Cardiac muscle cell (in vitro differentiated cells and primary cell): Measurements from ENCODE around the gene TMEM163. TPM values are rescaled to one million over a fixed set of nuclear protein-coding genes. Genes with fewer than 3 reads are reported as not detected.

Experiments used
- DNase-seq, 2 donors: peaks; one replicate each; pipeline versions ENCODE4 v3.0.0 to v3.0.0-alpha.2; 2010 to 2017; ENCODE audit warnings: low read depth in 1 of 2, low spot score in 1 of 2
- H3K27ac ChIP-seq: fragments of 200-600 bp; sonication (generic); 2 replicates; pipeline ENCODE4 v1.5.1; 2016
- H3K27me3 ChIP-seq: fragments of 200-600 bp; sonication (generic); 2 replicates; pipeline ENCODE4 v1.6.0; 2016; ENCODE audit warnings: control low read depth
- H3K36me3 ChIP-seq: fragments of 200-600 bp; sonication (generic); 2 replicates; pipeline ENCODE4 v1.5.1; 2016; ENCODE audit warnings: control low read depth
- H3K4me1 ChIP-seq: fragments of 200-600 bp; sonication (generic); 2 replicates; pipeline ENCODE4 v1.8.1; 2017; ENCODE audit warnings: low read depth, mild to moderate bottlenecking, mixed run types
- H3K4me3 ChIP-seq: fragments of 200-600 bp; sonication (generic); 2 replicates; pipeline ENCODE4 v1.5.1; 2016; ENCODE audit warnings: mild to moderate bottlenecking
- H3K9me3 ChIP-seq: fragments of 200-600 bp; sonication (generic); 2 replicates; pipeline ENCODE4 v1.5.1; 2017; ENCODE audit warnings: low read depth, mild to moderate bottlenecking, control low read depth
- CTCF ChIP-seq: IDR thresholded peaks from 2 replicates; pipeline ENCODE4 v1.5.1; 2012; ENCODE audit warnings: low read depth, mild to moderate bottlenecking, low read length
- polyA plus RNA-seq: library from polyadenylated mRNA; unstranded; fragments of >200 nt; fragmentation: Nextera tagmentation; extraction: Ambion mirVana; gene quantifications from 2 replicates; pipeline ENCODE4 v1.2.1, GENCODE V29; 2016
- total RNA-seq: library from RNA; depleted of rRNA; stranded (reverse); fragments of >200 nt; gene quantifications from 2 replicates; pipeline ENCODE4 v1.2.3, GENCODE V29; 2016

Gene TMEM163
- 30.3 and 45.8 TPM in 2 replicates for total RNA-seq
- 58.1 and 75.9 TPM in 2 replicates for polyA plus RNA-seq

GRCh38 chr2:134718817-134719814 is at the start of gene TMEM163:
Gene TMEM163 (minus strand): TSS chr2:134719000.
- no peak within 1 kb of the TSS for H3K27ac ChIP-seq
- H3K4me3 ChIP-seq: peak within 1 kb of the TSS; percentile 80
- H3K4me1 ChIP-seq: peaks cover 14% of the 10 kb centered on the region
- H3K27me3 ChIP-seq: peaks cover 75% of the 10 kb centered on the region
- no peaks in the 10 kb centered on the region for H3K9me3 ChIP-seq
- DNase-seq: peak in 1 of 2 donors; percentile 75
- no peak for TF ChIP-seq CTCF
- H3K36me3 ChIP-seq: no peaks in the 10 kb centered on the region

- H3K4me1 ChIP-seq: no peaks in the 10 kb centered on the region
- DNase-seq: no peak
- TF ChIP-seq CTCF: no peak
- no peak overlapping the region for H3K4me3 ChIP-seq
- no peaks in the 10 kb centered on the region for H3K27me3 ChIP-seq
- no peaks in the 10 kb centered on the region for H3K36me3 ChIP-seq
- no peaks in the 10 kb centered on the region for H3K9me3 ChIP-seq
- H3K27ac ChIP-seq: no peak overlapping the region
Observed at GRCh38 chr2:134766583-134766982, 47.8 kb upstream of the TMEM163 start.

GRCh38 chr2:134765987-134766386 is 47.2 kb upstream of the TMEM163 start:
- Histone ChIP-seq H3K9me3 (no peaks in the 10 kb centered on the region), H3K27ac (no peak overlapping the region), H3K36me3 (no peaks in the 10 kb centered on the region), H3K4me1 (no peaks in the 10 kb centered on the region), H3K27me3 (no peaks in the 10 kb centered on the region), H3K4me3 (no peak overlapping the region)
- DNase-seq: no peak
- TF ChIP-seq CTCF: no peak

- Histone ChIP-seq H3K27me3 (no peaks in the 10 kb centered on the region), H3K4me1 (peaks cover 5% of the 10 kb centered on the region), H3K27ac (no peak overlapping the region), H3K9me3 (no peaks in the 10 kb centered on the region), H3K36me3 (no peaks in the 10 kb centered on the region), H3K4me3 (no peak overlapping the region)
- DNase-seq: peak in 1 of 2 donors; percentile 49
- no peak for TF ChIP-seq CTCF
Observed at GRCh38 chr2:134764164-134764563, 45.4 kb upstream of the TMEM163 start.

- Histone ChIP-seq H3K4me3 (no peak overlapping the region), H3K4me1 (peaks cover 5% of the 10 kb centered on the region), H3K27me3 (no peaks in the 10 kb centered on the region), H3K27ac (no peak overlapping the region), H3K9me3 (no peaks in the 10 kb centered on the region), H3K36me3 (no peaks in the 10 kb centered on the region)
- TF ChIP-seq CTCF: no peak
- no peak for DNase-seq
Observed at GRCh38 chr2:134763164-134763710, 44.4 kb upstream of the TMEM163 start.
